ENCODE measurements around the gene PLCB2. TPM values are rescaled to one million over a fixed set of nuclear protein-coding genes. Genes with fewer than 3 reads are reported as not detected.

Gene PLCB2
- polyA plus RNA-seq, 1 of the 3 experiments (the other 2 are of a cell fraction): 0.15 TPM

DNA sequence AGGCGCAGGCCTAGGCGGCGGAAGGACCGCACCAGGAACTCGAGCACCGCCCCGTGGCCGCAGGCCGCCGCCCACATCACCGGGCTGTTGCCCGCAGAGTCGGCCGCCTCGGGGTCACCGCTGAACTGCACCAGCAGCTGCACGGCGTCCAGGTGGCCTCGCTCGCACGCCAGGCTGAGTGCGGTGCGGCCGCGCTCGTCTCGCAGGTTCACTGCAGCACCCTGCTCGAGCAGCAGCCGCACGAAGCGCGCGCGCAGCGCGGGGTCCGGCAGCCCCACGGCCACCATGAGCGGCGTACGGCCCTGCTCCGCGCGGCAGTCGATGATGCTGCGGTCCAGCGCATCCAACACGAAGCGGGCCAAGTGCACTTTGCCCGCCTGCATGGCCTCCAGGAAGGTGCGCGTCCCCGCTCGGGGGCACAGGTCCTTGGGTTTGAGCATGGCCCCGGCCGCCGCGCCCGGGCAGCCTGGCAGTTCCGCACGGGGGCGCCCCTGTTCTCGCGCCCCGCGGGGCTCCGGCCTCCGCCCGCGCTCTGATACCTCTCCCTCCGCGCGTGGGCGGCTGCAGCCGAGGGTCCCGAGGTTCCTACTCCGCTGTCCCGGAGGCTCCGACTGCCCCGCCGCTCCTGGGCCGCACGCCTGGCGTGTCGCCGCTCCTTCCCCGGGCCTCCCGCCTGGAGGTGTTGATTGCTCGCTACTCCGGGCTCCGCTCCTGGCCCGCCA, 25.4 kb downstream of the PLCB2 start:
- CTCF ChIA-PET: interaction anchor here (0.7 to 66.3 kb wide), 10 partner anchors 6 to 123 kb away, joined by 3 to 2194 read pairs (median 4); partner anchors contain the start of genes CCDC9B, DISP2, INAFM2 and IVD
- H3K9ac ChIP-seq: no peak overlapping the region
- no peaks in the 10 kb centered on the region for H3K9me2 ChIP-seq
- no peaks in the 10 kb centered on the region for H4K20me1 ChIP-seq (ENCODE audit: insufficient read depth)
- POLR2A ChIA-PET: no interaction called here
- peak overlapping the region; percentile 46; a peak in 3 of 4 replicates for H3K4me3 ChIP-seq (ENCODE audit: low read depth in 2 of 2, low read length in 1 of 2)
- peak; percentile 86 for DNase-seq
- no peak overlapping the region for H3K27ac ChIP-seq (ENCODE audit: low read depth in 2 of 2, low read length in 1 of 2)
- H2AFZ ChIP-seq (ENCODE audit: low read depth): peak overlapping the region; percentile 51
- peaks cover 10 to 22% of the 10 kb centered on the region in 2 experiments; a peak in 3 of 4 replicates for H3K4me1 ChIP-seq (ENCODE audit: control insufficient read depth in 1 of 2, insufficient read depth in 2 of 2, low read depth in 1 of 2, low read length in 1 of 2)
- peak overlapping the region; percentile 84 for H3K4me2 ChIP-seq
- WGBS (ENCODE audit: low lambda C conversion rate): 7% methylated on average over 3 of the region's 92 CpGs
- peaks cover 13% of the 10 kb centered on the region for H3F3A ChIP-seq (replicated peaks; ENCODE audit: insufficient read depth)
- TF ChIP-seq MXI1 (IDR thresholded peaks at IDR 0.05; ENCODE audit: low read depth, low read length): no peak
- TF ChIP-seq, protein P1, sequence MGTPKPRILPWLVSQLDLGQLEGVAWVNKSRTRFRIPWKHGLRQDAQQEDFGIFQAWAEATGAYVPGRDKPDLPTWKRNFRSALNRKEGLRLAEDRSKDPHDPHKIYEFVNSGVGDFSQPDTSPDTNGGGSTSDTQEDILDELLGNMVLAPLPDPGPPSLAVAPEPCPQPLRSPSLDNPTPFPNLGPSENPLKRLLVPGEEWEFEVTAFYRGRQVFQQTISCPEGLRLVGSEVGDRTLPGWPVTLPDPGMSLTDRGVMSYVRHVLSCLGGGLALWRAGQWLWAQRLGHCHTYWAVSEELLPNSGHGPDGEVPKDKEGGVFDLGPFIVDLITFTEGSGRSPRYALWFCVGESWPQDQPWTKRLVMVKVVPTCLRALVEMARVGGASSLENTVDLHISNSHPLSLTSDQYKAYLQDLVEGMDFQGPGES (IDR thresholded peaks at IDR 0.05; ENCODE audit: low read depth, low read length): no peak
- no peak for TF ChIP-seq FOSL2 (IDR thresholded peaks at IDR 0.05; ENCODE audit: borderline replicate concordance, low read depth)
- TF ChIP-seq, protein P2, sequence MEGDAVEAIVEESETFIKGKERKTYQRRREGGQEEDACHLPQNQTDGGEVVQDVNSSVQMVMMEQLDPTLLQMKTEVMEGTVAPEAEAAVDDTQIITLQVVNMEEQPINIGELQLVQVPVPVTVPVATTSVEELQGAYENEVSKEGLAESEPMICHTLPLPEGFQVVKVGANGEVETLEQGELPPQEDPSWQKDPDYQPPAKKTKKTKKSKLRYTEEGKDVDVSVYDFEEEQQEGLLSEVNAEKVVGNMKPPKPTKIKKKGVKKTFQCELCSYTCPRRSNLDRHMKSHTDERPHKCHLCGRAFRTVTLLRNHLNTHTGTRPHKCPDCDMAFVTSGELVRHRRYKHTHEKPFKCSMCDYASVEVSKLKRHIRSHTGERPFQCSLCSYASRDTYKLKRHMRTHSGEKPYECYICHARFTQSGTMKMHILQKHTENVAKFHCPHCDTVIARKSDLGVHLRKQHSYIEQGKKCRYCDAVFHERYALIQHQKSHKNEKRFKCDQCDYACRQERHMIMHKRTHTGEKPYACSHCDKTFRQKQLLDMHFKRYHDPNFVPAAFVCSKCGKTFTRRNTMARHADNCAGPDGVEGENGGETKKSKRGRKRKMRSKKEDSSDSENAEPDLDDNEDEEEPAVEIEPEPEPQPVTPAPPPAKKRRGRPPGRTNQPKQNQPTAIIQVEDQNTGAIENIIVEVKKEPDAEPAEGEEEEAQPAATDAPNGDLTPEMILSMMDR (IDR thresholded peaks at IDR 0.05): peak; percentile 48
- H3K27me3 ChIP-seq (ENCODE audit: insufficient read depth): peaks cover 18% of the 10 kb centered on the region
- H3K9me3 ChIP-seq: no peaks in the 10 kb centered on the region
- H3K79me2 ChIP-seq (ENCODE audit: insufficient read depth): no peaks in the 10 kb centered on the region
- H3K36me3 ChIP-seq (replicated peaks in 1 of 2; ENCODE audit: control insufficient read depth in 1 of 2, insufficient read depth in 2 of 2, low read length in 1 of 2): no peaks in the 10 kb centered on the region

DNA sequence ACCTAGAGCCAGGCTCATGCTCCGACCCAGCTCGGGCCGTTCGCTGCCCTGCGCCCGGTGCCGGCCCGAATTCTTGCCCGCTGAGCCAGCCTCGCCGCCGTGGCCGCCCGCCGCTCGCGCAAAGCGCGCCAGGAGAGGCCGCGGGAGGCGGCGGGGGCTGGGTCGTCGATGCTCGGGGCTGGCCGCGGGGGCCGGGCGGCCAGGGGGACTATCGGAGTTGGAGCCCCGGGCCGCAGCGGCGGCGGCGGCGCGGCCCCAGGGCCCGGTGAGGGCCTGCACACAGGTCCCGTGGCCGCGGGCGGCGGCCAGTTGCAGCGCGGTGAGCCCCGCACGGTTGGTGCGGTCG, 26.0 kb downstream of the PLCB2 start:
- Histone ChIP-seq H3F3A (replicated peaks; ENCODE audit: insufficient read depth) (peaks cover 13% of the 10 kb centered on the region), H2AFZ (ENCODE audit: low read depth) (0 out of 2 replicates have a peak overlapping the region, but pooled peaks have one; percentile 51), H3K27ac (ENCODE audit: low read depth in 2 of 2, low read length in 1 of 2) (no peak overlapping the region), H4K20me1 (ENCODE audit: insufficient read depth) (no peaks in the 10 kb centered on the region), H3K79me2 (ENCODE audit: insufficient read depth) (no peaks in the 10 kb centered on the region), H3K4me1 (ENCODE audit: control insufficient read depth in 1 of 2, insufficient read depth in 2 of 2, low read depth in 1 of 2, low read length in 1 of 2) (peaks cover 11 to 22% of the 10 kb centered on the region in 2 experiments; a peak in 3 of 4 replicates), H3K9me2 (no peaks in the 10 kb centered on the region), H3K4me3 (ENCODE audit: low read depth in 2 of 2, low read length in 1 of 2) (peak overlapping the region; percentile 46; a peak in 3 of 4 replicates), H3K9me3 (no peaks in the 10 kb centered on the region), H3K36me3 (replicated peaks in 1 of 2; ENCODE audit: control insufficient read depth in 1 of 2, insufficient read depth in 2 of 2, low read length in 1 of 2) (no peaks in the 10 kb centered on the region), H3K27me3 (ENCODE audit: insufficient read depth) (peaks cover 18% of the 10 kb centered on the region), H3K4me2 (peak overlapping the region; percentile 84), H3K9ac (no peak overlapping the region)
- ChIA-PET CTCF (interaction anchor here (0.7 to 66.3 kb wide), 6 partner anchors 10 to 71 kb away, joined by 3 to 2194 read pairs (median 4); partner anchors contain the start of genes CCDC9B, DISP2, INAFM2 and PHGR1), POLR2A (no interaction called here)
- WGBS (ENCODE audit: low lambda C conversion rate): 20% methylated on average over 4 of the region's 51 CpGs
- TF ChIP-seq, protein P3, sequence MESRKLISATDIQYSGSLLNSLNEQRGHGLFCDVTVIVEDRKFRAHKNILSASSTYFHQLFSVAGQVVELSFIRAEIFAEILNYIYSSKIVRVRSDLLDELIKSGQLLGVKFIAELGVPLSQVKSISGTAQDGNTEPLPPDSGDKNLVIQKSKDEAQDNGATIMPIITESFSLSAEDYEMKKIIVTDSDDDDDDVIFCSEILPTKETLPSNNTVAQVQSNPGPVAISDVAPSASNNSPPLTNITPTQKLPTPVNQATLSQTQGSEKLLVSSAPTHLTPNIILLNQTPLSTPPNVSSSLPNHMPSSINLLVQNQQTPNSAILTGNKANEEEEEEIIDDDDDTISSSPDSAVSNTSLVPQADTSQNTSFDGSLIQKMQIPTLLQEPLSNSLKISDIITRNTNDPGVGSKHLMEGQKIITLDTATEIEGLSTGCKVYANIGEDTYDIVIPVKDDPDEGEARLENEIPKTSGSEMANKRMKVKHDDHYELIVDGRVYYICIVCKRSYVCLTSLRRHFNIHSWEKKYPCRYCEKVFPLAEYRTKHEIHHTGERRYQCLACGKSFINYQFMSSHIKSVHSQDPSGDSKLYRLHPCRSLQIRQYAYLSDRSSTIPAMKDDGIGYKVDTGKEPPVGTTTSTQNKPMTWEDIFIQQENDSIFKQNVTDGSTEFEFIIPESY (IDR thresholded peaks at IDR 0.05; ENCODE audit: borderline replicate concordance, low read depth): no peak
- TF ChIP-seq NRF1 (IDR thresholded peaks at IDR 0.05; ENCODE audit: low read depth, low read length) (no peak), SIN3A (IDR thresholded peaks at IDR 0.05; ENCODE audit: borderline replicate concordance, low read depth, low read length) (no peak), RFX5 (IDR thresholded peaks at IDR 0.05; ENCODE audit: low read length) (no peak), EZH2phosphoT487 (IDR thresholded peaks at IDR 0.05; ENCODE audit: borderline replicate concordance, low read depth) (no peak), POLR2AphosphoS5 (IDR thresholded peaks at IDR 0.05; ENCODE audit: low read depth, low read length) (no peak), NFIC (IDR thresholded peaks at IDR 0.05; ENCODE audit: borderline replicate concordance) (no peak), TCF12 (IDR thresholded peaks at IDR 0.05) (no peak), TAF1 (IDR thresholded peaks at IDR 0.05; ENCODE audit: borderline replicate concordance, low read depth, low read length) (no peak), TEAD4 (IDR thresholded peaks at IDR 0.05; ENCODE audit: borderline replicate concordance, insufficient read depth) (no peak), RAD21 (IDR thresholded peaks at IDR 0.05; ENCODE audit: low read length) (no peak), YY1 (IDR thresholded peaks at IDR 0.05; ENCODE audit: low read depth) (no peak), MXI1 (IDR thresholded peaks at IDR 0.05; ENCODE audit: low read depth, low read length) (no peak)
- TF ChIP-seq, protein P2 (IDR thresholded peaks at IDR 0.05): no peak
- TF ChIP-seq, protein P4, sequence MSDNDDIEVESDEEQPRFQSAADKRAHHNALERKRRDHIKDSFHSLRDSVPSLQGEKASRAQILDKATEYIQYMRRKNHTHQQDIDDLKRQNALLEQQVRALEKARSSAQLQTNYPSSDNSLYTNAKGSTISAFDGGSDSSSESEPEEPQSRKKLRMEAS (IDR thresholded peaks at IDR 0.05; ENCODE audit: low read depth): no peak
- DNase-seq: no peak

Data from SK-N-SH (cell line).